Ovary (tissue), 9 donors: ENCODE data around the gene ST3GAL5. TPM values are rescaled to one million over a fixed set of nuclear protein-coding genes. Genes with fewer than 3 reads are reported as not detected.

ENCODE experiments used
- DNase-seq, 5 donors: peaks; one replicate each; pipeline ENCODE4 v3.0.0-alpha.2; 2019 to 2020
- H3K27ac ChIP-seq, 2 donors: fragments of 200-600 bp; one replicate each; pipeline versions ENCODE4 v1.5.1 to v1.8.0; 2019 to 2022
- H3K27me3 ChIP-seq: fragments of 200-600 bp; one replicate; pipeline ENCODE4 v1.8.0; 2022
- H3K36me3 ChIP-seq: fragments of 200-600 bp; sonication (generic); one replicate; pipeline ENCODE4 v1.5.1; 2019
- H3K4me1 ChIP-seq: one replicate; pipeline ENCODE4 v1.8.1; 2013; ENCODE audit warnings: mild to moderate bottlenecking, moderate library complexity; ENCODE audit not compliant: insufficient read depth
- H3K4me3 ChIP-seq: fragments of 200-600 bp; sonication (generic); one replicate; pipeline ENCODE4 v1.5.1; 2017
- H3K9me3 ChIP-seq, 2 donors: fragments of 200-600 bp in 1 of 2; sonication (generic) in 1 of 2; one replicate each; pipeline versions ENCODE4 v1.5.1 to v1.8.1; 2013 to 2019; ENCODE audit warnings: mild to moderate bottlenecking in 1 of 2, moderate library complexity in 1 of 2
- EP300 ChIP-seq: sonication (generic); formaldehyde crosslinking; IDR thresholded peaks from one replicate; pipeline ENCODE4 v1.6.1; 2017; ENCODE audit warnings: antibody characterized with exemption
- POLR2A ChIP-seq: fragments of 450-650 bp; IDR thresholded peaks from one replicate; pipeline ENCODE4 v1.6.1; 2017; ENCODE audit warnings: antibody characterized with exemption, mild to moderate bottlenecking, moderate library complexity
- WGBS, 3 donors: extraction: QIAGEN DNeasy Blood & Tissue Kit in 1 of 3; methylation state at CpG; one replicate each; pipeline versions ENCODE4 v1.1.5 to v1.1.7; 2013 to 2017; 5-methylcytosine and 5-hydroxymethylcytosine counted together
- intact Hi-C, 4 donors: fragments of 100-400 bp; cut with DNase I; formaldehyde crosslinking; loops; one replicate each; pipeline versions ENCODE4 v1.11.0 to v1.15.1; 2022 to 2023
- polyA plus RNA-seq, 2 donors: library from polyadenylated mRNA; stranded (reverse); fragments of 200-250 nt in 1 of 2; fragments of 350-450 nt in 1 of 2; fragmentation: Illumina TruSeq in 1 of 2; extraction: RNeasy Lipid Tissue Mini Kit (QIAGEN cat#74804) in 1 of 2; gene quantifications; one replicate each; pipeline ENCODE4 v1.2.3, GENCODE V29; 2013 to 2014
- total RNA-seq, 7 donors: library from RNA; depleted of rRNA in 2 of 7; stranded (reverse); fragments of >200 nt in 2 of 7; fragmentation: NEBNext Ultra II Directional in 3 of 7; extraction: Animal tissue kit (Norgen Biotek cat#: 25700) in 3 of 7; gene quantifications; one replicate each; pipeline versions ENCODE4 v1.1.0 to v1.2.4, GENCODE V29; 2016 to 2023
- TF ChIP-seq, protein P1 (sequence below), 3 donors: fragments of 450-650 bp in 2 of 3; fragments of 200-600 bp in 1 of 3; IDR thresholded peaks; one replicate each; pipeline versions ENCODE4 v1.5.1 to v1.8.0; 2016 to 2022; ENCODE audit warnings: antibody characterized with exemption in 3 of 3, mild to moderate bottlenecking in 1 of 3
- donor health status: DM: no; HTN: no; CAD: no; lungs with moderate emphysema.
- donor health status: DM: no; HTN: no; CAD: no.
- donor health status: Bipolar disorder and iron deficiency.
- donor health status: DM: yes; HTN: yes; CAD: no.
- donor health status: DM: no; HTN: no; CAD: no.
- donor health status: DM: yes; HTN: yes; CAD: no.

The ST3GAL5 gene
- total and polyA plus RNA-seq, 9 donors = 11.6 to 52.7 (median 22.2) TPM

DNA sequence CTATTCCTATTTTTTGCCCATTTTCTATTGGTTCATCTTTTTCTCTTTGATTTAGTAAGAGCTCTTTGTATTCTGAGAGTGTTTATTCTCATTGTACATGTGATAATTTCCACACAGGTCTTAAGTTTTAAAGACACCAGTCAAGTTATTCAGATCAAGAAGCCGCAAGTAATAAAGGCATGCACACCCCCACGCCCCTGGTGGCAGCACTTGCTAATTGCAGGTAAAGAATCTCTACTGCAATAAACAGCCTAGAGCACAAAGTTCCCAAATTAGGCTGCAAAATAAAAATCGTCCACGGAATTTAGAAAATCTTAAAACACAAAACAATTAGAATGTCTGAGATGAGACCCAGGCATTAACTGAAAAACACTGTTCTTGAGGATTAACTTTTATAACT is 45.2 kb downstream of the ST3GAL5 start:
- intact Hi-C loops = no loop called here
- Histone ChIP-seq H3K36me3 (no peaks in the 10 kb centered on the region), H3K9me3 (no peaks in the 10 kb centered on the region), H3K27ac (no peak overlapping the region), H3K27me3 (no peaks in the 10 kb centered on the region), H3K4me1 (peaks cover 1% of the 10 kb centered on the region), H3K4me3 (no peak overlapping the region)
- TF ChIP-seq POLR2A (no peak), EP300 (no peak)
- TF ChIP-seq, protein P1, sequence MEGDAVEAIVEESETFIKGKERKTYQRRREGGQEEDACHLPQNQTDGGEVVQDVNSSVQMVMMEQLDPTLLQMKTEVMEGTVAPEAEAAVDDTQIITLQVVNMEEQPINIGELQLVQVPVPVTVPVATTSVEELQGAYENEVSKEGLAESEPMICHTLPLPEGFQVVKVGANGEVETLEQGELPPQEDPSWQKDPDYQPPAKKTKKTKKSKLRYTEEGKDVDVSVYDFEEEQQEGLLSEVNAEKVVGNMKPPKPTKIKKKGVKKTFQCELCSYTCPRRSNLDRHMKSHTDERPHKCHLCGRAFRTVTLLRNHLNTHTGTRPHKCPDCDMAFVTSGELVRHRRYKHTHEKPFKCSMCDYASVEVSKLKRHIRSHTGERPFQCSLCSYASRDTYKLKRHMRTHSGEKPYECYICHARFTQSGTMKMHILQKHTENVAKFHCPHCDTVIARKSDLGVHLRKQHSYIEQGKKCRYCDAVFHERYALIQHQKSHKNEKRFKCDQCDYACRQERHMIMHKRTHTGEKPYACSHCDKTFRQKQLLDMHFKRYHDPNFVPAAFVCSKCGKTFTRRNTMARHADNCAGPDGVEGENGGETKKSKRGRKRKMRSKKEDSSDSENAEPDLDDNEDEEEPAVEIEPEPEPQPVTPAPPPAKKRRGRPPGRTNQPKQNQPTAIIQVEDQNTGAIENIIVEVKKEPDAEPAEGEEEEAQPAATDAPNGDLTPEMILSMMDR (IDR thresholded peaks at IDR 0.05) = no peak
- WGBS, 3 donors = 55 to 62% (median 57%) methylated on average over 4 of the region's 4 CpGs
- DNase-seq = no peak

- intact Hi-C loops = no loop called here
- no peak for TF ChIP-seq EP300
- no peak for DNase-seq
- H3K27me3 ChIP-seq = no peaks in the 10 kb centered on the region
- no peaks in the 10 kb centered on the region for H3K4me1 ChIP-seq
- H3K9me3 ChIP-seq = no peaks in the 10 kb centered on the region
- H3K27ac ChIP-seq = no peak overlapping the region
- no peak overlapping the region for H3K4me3 ChIP-seq
- no peaks in the 10 kb centered on the region for H3K36me3 ChIP-seq
- WGBS, 3 donors = 93 to 94% (median 94%) methylated on average over 9 of the region's 9 CpGs
Measured at GRCh38 chr2:85840091-85840490, 48.7 kb downstream of the ST3GAL5 start.

- H3K27me3 ChIP-seq = no peaks in the 10 kb centered on the region
- intact Hi-C loops = no loop called here
- no peaks in the 10 kb centered on the region for H3K9me3 ChIP-seq
- no peaks in the 10 kb centered on the region for H3K36me3 ChIP-seq
- H3K27ac ChIP-seq = no peak overlapping the region
- no peak overlapping the region for H3K4me3 ChIP-seq
- no peak for DNase-seq
- 90 to 95% (median 93%) methylated on average over 10 of the region's 10 CpGs for WGBS, 3 donors
- no peaks in the 10 kb centered on the region for H3K4me1 ChIP-seq
- TF ChIP-seq EP300 (no peak), POLR2A (no peak)
- TF ChIP-seq, protein P1 (IDR thresholded peaks at IDR 0.05) = no peak
Measured at GRCh38 chr2:85839461-85839860, 49.3 kb downstream of the ST3GAL5 start.

DNA sequence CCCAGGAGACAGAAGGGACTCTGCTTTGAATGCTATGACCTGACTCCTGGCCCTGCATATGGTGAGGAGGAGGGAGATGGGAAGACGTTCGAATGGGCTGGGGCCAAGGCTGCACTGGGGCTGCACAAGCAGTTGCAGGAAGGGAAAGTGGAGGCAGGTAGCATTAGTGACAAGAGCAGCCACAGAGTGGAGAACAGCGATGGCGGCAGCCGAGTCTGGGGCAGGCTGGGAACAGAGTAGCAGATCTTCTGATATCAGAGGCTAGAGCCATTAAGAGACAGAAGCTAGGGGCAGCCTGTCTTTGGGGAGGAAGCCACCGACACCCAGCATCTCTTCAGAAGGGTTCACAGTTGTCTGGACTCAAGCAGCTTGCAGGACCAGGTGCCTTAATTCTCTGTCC is 50.1 kb downstream of the ST3GAL5 start:
- Histone ChIP-seq H3K27ac (no peak overlapping the region), H3K4me3 (no peak overlapping the region), H3K27me3 (no peaks in the 10 kb centered on the region), H3K9me3 (no peaks in the 10 kb centered on the region), H3K36me3 (no peaks in the 10 kb centered on the region), H3K4me1 (no peaks in the 10 kb centered on the region)
- 86 to 90% (median 86%) methylated on average over 6 of the region's 6 CpGs for WGBS, 3 donors
- intact Hi-C loops = no loop called here
- no peak for DNase-seq
- TF ChIP-seq EP300 (no peak), POLR2A (no peak)
- TF ChIP-seq, protein P1 (IDR thresholded peaks at IDR 0.05) = no peak

- Histone ChIP-seq H3K4me3 (no peak overlapping the region), H3K9me3 (no peaks in the 10 kb centered on the region), H3K27me3 (no peaks in the 10 kb centered on the region), H3K4me1 (no peaks in the 10 kb centered on the region), H3K27ac (no peak overlapping the region), H3K36me3 (no peaks in the 10 kb centered on the region)
- TF ChIP-seq EP300 (no peak), POLR2A (no peak)
- TF ChIP-seq, protein P1 (IDR thresholded peaks at IDR 0.05) = no peak
- no peak for DNase-seq
- 76 to 82% (median 80%) methylated on average over 4 of the region's 4 CpGs for WGBS, 3 donors
- intact Hi-C loops = no loop called here
Measured at GRCh38 chr2:85838181-85838580, 50.6 kb downstream of the ST3GAL5 start.
